ENCODE measurements around the gene NME3. TPM values are rescaled to one million over a fixed set of nuclear protein-coding genes. Genes with fewer than 3 reads are reported as not detected.

The NME3 gene
- total RNA-seq, 1 experiment from 2014 or later: 66.9 TPM

DNA sequence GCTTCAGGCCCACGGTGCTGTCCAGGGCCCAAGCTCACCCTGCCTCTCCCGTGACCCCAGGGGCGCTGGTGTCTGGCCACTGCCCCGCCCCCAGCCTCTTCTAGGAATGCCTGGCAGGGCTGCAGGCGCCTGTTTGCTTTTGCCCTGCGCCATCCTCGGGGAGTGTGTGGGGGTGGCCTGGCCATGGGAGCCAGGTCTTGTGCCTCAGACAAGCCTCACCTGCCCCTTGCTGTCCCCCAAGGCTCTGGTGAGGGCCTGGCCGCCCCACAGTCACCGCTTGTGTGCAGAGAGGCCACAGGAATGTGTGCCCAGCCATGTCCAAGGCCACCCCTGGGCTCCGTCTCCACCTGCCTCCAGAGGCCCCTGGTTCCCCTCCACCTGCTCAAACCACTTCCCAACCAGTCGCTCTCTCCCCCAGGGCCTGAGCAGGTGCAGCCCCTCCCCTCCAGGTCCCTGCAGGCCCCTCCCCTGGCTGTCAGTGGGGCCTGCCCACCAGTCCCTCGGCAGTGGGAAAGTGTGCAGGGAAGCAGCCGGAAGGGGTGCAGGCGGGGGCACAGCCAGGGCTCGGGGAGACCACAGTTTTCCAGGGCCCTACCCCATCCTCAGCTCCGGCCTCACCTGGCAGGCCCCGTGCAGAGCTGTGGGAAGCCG lies 23.0 kb upstream of the NME3 start:
- Histone ChIP-seq H3K27ac (ENCODE audit: low read length) (no peak overlapping the region), H4K20me1 (ENCODE audit: low read length) (no peaks in the 10 kb centered on the region), H2AFZ (ENCODE audit: low read length) (no peak overlapping the region), H3F3A (ENCODE audit: low read length, unreplicated experiment) (no peaks in the 10 kb centered on the region), H3K4me2 (ENCODE audit: low read length) (no peak overlapping the region), H3K36me3 (ENCODE audit: low read depth, low read length) (no peaks in the 10 kb centered on the region), H3K27me3 (ENCODE audit: low read length) (no peaks in the 10 kb centered on the region), H3K9me3 (ENCODE audit: low read length) (no peaks in the 10 kb centered on the region), H3K4me1 (ENCODE audit: insufficient read depth, low read length) (no peaks in the 10 kb centered on the region), H3K9me2 (replicated peaks; ENCODE audit: low read length) (no peaks in the 10 kb centered on the region), H3K79me2 (ENCODE audit: low read length) (no peaks in the 10 kb centered on the region), H3K4me3 (ENCODE audit: low read length) (no peak overlapping the region), H3K9ac (ENCODE audit: low read length) (no peak overlapping the region)
- CTCF ChIA-PET: no interaction called here
- no TSS peak for BruUV-seq (replicated peaks)
- POLR2A ChIA-PET (ENCODE audit: unreplicated experiment): no interaction called here
- peak; percentile 15; the same call in 1 of the 2 replicates for ATAC-seq
- TF ChIP-seq EZH2 (IDR thresholded peaks at IDR 0.05; ENCODE audit: low read length, unreplicated experiment) (no peak), EZH2phosphoT487 (IDR thresholded peaks at IDR 0.05; ENCODE audit: borderline replicate concordance, low read length) (no peak)
- TF ChIP-seq, protein P1, sequence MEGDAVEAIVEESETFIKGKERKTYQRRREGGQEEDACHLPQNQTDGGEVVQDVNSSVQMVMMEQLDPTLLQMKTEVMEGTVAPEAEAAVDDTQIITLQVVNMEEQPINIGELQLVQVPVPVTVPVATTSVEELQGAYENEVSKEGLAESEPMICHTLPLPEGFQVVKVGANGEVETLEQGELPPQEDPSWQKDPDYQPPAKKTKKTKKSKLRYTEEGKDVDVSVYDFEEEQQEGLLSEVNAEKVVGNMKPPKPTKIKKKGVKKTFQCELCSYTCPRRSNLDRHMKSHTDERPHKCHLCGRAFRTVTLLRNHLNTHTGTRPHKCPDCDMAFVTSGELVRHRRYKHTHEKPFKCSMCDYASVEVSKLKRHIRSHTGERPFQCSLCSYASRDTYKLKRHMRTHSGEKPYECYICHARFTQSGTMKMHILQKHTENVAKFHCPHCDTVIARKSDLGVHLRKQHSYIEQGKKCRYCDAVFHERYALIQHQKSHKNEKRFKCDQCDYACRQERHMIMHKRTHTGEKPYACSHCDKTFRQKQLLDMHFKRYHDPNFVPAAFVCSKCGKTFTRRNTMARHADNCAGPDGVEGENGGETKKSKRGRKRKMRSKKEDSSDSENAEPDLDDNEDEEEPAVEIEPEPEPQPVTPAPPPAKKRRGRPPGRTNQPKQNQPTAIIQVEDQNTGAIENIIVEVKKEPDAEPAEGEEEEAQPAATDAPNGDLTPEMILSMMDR (conservative IDR thresholded peaks at IDR 0.05; ENCODE audit: low read depth, low read length): no peak
- intact Hi-C loops (cut with micrococcal nuclease): no loop called here
- no peak for DNase-seq

DNA sequence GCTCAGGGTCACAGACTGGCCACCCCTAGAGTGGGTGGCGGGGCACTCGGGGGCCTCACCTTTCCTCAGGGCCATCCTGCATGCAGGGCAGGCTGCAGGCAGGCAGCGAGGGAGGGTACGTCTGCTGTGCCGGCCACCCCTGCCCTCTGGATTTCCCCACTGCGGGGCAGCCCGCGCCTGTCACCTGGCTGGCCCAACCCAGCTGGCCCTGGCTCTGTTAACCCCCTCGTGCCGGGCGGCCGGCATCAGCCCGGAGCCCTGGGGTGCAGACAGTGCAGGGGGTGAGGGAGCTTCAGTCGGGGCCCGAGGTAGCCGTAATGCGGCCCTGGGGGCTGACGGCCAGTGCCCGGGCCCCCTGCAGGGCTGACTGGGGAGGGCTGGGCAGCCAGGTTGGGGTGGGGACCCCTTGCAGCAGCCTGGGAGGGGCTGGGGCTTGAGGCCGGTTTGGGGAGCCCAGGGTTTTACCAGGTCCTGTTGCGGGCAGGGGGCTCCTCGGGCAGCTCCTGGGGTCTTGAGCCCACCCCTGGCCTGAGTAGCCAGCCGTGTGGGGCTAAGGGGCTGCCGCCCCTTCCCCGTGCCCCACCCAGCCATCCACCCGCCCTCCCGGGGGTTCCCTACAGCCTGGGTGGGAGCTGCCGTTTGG lies 22.4 kb upstream of the NME3 start, which contains the start of gene IGFALS:
Gene IGFALS (minus strand): TSS at position 128 of the 643 bp plus-strand sequence. CDS start 53 bp downstream, at position 75.
- H3K36me3 ChIP-seq (ENCODE audit: low read depth, low read length): no peaks in the 10 kb centered on the region
- no peak within 1 kb of the TSS for H3K4me2 ChIP-seq (ENCODE audit: low read length)
- H3K79me2 ChIP-seq (ENCODE audit: low read length): no peaks in the 10 kb centered on the region
- ChIA-PET CTCF (no interaction called here), POLR2A (ENCODE audit: unreplicated experiment) (no interaction called here)
- no peaks in the 10 kb centered on the region for H4K20me1 ChIP-seq (ENCODE audit: low read length)
- H3K9me3 ChIP-seq (ENCODE audit: low read length): no peaks in the 10 kb centered on the region
- H3K4me1 ChIP-seq (ENCODE audit: insufficient read depth, low read length): no peaks in the 10 kb centered on the region
- intact Hi-C loops (cut with micrococcal nuclease): no loop called here
- no peak within 1 kb of the TSS for H3K27ac ChIP-seq (ENCODE audit: low read length)
- no peaks in the 10 kb centered on the region for H3K9me2 ChIP-seq (replicated peaks; ENCODE audit: low read length)
- no peak within 1 kb of the TSS for H2AFZ ChIP-seq (ENCODE audit: low read length)
- H3K4me3 ChIP-seq (ENCODE audit: low read length): no peak within 1 kb of the TSS
- no TSS peak for BruUV-seq (replicated peaks)
- ATAC-seq: no peak
- TF ChIP-seq EZH2phosphoT487 (IDR thresholded peaks at IDR 0.05; ENCODE audit: borderline replicate concordance, low read length): no peak
- TF ChIP-seq, protein P1 (conservative IDR thresholded peaks at IDR 0.05; ENCODE audit: low read depth, low read length): no peak
- no peak for TF ChIP-seq EZH2 (IDR thresholded peaks at IDR 0.05; ENCODE audit: low read length, unreplicated experiment)
- no peak within 1 kb of the TSS for H3K9ac ChIP-seq (ENCODE audit: low read length)
- no peak for DNase-seq
- no peaks in the 10 kb centered on the region for H3F3A ChIP-seq (ENCODE audit: low read length, unreplicated experiment)
- H3K27me3 ChIP-seq (ENCODE audit: low read length): no peaks in the 10 kb centered on the region
